GM11168 (cell line): ENCODE data around the gene GPX3.

Experiments
- in situ Hi-C: fragments of 300-500 bp; cut with MboI; formaldehyde crosslinking; loops from one replicate; pipeline ENCODE4 v1.12.0; 2022; ENCODE audit warnings: low sequenced_read_pairs; ENCODE audit not compliant: unreplicated experiment

Gene GPX3

DNA sequence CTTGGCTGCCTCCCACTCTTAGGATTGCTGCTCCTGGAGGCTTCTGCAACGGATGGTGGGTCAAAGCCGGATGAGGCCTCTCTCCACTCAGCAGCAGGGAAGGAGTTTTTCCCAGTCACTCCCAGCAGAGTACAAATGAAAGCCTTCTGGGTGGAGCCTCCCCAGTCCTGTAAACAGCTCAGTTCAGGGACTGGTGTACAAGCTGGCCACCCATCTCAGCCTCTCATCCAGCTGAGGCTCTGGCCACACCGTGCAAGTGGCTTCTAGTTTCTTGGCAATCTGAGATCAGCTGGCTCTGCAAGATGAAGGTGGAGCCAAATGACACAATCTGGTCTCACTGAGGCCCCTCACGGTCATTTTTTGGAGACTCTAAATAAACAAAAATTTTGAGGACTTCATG lies 10.0 kb downstream of the GPX3 start:
- in situ Hi-C loops: no loop called here

DNA sequence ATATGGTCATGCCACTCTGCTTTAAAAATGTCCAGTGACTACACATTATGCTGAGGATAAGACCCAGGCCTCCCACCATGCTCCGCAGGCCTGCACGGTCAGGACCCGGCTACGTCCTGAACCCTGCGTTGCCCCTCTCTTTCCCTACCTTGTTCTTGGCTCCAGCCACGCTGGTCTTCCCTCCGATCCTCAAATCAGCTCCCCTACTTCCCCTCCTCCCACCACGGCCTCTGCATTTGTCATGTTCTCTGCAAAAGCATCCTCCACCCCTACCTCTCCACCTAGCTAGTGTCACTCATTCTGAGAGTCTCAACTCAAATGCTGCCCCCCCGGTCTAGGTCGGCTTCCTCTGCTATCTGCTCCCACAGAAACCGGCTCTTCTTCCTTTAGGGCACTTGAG lies 11.2 kb downstream of the GPX3 start:
- in situ Hi-C loops: no loop called here

DNA sequence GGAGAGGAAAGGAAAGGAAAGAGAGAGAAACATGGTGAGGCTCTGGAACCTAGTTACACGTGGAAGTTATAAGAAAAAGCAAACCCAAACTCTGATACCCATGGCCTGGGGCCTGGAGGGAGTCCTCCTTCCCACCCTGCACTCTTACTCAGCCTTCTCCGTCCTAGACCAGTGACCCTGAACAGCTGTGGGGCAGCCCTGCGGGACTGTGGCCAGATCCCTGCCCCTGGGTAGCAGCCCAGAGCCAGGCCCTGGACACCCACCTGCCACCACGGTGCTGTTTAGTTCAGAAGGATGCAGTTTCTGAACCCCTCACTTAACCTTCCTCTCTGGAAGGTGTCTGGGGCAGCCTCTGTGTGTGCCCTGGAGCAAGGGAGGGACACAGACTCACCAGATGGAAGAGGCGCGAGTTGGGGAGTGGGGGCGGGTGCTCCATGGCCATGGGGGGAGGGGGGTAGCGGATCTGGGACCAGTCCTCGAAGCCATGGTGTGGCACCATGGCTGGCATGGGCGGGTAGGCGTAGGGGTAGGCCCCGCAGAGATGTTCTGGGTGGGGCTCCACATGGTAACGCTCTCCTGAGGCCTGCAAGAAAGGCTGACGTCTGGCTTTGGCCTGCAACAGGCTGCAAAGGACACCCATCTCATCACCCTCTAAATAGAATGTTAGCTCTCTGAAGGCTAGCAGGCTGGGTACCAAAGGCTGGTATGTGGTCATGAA lies 13.0 kb downstream of the GPX3 start:
- in situ Hi-C loops: no loop called here

DNA sequence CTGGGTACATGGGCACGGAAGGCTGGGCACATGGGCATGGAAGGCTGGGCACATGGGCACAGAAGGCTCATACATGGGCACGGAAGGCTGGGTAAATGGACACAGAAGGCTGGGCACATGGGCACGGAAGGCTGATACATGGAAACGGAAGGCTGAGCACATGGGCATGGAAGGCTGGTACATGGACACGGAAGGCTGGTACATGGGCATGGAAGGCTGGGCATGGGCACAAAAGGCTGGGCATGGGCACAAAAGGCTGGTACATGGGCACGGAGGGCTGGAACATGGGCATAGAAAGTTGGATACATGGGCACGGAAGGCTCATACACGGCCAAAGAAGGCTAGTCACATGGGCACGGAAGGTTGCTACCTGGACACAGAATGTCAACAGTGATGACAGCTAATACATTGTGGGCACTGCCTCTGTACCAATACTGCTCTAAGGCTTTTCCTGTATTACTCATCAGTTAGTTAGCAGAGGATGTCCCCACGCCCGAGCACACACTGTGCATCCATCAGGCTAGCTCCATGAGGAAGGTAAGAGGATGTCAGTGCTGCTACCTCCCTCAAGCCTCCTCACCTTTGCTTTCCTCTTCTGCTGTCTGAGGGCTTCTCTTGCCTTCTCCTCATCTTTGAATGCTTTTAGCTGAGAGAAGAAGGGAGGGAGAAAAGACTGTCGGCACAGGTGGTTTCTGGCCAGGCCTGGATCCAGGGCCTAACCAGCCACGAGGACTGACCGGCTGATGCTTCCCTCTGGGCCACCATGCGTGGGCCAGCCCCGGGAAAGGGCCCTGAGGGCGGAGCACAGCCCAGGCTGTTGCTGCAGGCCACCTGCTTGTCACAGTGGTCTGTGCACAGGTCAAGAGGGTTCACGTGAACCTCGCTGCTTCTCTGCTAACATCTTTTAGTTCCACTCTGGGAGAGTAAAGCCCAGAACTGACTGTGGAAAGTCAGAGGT lies 14.3 kb downstream of the GPX3 start:
- in situ Hi-C loops: no loop called here

DNA sequence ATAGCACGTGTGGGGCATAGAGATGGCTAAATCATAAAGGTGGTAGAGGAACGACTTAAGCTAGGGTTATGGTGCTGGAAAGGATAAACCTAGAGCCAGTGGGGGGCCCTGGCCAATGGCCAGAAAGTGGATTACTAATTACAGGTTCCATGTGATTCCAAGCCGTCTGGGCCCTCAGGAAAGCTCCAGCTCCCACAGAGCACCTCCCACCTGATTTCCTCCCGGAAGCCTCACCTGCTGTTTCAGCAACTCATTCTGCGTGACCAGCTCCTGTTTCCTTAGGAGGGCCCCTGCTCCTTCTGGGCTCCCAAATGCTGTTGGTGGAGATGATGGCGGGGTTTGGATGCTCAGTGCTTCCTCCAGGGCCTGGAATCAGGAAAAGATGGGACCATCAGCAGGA lies 16.2 kb downstream of the GPX3 start:
- in situ Hi-C loops: no loop called here

DNA sequence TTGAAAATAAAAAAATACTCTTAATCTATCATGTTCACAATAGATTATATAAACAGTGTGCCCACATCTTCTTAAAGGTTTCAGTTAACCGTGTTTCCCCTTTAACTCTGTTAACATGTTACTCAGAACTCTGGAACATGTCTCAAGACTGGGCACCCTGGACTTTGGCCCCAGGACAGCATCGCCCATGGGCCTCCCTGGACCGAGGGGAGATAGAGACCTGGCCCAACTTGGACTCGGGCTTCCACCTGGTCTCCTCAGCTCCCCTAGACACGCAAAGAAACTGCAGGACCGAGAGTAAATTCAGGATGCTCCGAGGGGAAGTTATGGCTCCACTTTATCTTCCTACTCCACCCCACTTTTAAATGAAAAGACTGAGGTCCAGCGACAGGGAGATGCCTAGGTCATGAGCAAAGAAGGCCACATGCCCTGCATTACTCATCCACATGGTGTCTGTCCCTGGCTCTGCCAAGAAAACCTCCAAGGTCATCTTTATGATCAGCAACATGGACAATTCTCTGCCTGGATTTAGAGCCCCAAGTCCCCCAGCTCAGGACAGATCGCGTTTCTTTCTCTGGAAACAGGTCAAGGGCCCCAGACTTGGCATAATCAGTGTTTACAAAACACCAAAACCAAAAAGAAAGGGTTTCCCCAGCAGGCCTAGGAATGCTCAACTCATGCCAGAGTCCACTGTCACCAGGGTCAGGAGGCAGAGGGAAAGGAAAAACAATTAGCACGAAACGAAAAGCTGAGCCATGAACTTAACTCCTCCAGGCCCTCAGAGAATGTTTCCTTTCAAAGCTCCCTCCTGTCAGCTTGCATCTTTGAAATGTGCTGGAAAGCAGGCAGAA lies 17.4 kb downstream of the GPX3 start:
- in situ Hi-C loops: no loop called here

DNA sequence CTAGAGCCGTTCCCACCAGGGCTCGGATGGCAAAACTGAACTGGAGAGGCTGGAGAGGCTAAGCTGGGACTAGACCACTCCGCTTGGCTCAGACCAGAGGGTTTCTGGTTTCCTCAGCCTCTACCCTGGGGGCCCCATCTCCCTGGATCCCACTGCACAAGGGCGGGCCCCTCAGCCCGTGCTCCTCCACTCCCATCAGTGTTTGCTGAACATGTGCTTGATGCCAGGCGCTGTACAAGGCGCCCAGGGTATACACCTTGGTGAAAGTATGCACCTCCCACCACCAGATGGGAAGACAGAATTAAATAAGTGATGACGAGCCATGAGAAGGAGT lies 18.0 kb downstream of the GPX3 start:
- in situ Hi-C loops: no loop called here

DNA sequence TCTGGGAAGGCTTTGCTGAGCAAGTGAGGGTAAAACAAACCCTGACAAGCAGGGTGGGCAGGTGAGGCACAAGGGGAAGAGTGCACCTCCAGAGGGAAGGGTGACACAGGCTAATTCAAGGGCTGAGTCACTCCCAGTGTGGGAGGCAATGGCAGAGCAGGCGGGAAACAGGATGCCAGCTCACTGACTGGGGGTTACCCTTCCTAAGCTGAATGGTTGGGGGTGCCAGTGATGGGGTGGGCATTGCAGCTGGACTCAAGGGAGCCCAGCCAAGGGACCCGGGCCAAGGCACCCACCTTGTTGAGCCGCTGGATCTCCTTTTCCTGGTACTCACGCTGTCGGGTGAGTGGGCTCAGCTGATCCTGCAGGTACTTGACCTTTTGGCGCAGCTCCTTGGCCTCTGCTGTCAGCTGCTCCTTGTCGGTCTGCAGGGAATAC lies 18.4 kb downstream of the GPX3 start:
- in situ Hi-C loops: no loop called here

DNA sequence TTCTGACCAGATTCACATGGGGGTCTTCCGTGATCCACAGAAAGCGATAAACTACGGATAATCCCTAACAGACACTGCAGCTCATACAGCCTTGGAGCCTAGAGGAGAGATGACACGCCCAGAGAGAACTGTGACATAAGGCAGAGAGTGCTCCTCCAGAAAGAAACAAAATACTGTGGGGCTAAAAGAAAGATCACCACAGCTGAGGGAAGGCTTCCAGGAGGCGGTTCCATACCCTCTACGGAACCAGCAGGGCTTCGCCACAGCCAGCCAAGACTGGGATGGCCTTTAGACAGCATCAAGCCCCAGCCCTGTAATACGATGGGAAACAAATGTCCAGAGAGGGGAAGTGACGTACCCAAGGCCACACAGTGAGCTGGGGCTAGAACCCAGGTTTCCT lies 19.3 kb downstream of the GPX3 start:
- in situ Hi-C loops: no loop called here

DNA sequence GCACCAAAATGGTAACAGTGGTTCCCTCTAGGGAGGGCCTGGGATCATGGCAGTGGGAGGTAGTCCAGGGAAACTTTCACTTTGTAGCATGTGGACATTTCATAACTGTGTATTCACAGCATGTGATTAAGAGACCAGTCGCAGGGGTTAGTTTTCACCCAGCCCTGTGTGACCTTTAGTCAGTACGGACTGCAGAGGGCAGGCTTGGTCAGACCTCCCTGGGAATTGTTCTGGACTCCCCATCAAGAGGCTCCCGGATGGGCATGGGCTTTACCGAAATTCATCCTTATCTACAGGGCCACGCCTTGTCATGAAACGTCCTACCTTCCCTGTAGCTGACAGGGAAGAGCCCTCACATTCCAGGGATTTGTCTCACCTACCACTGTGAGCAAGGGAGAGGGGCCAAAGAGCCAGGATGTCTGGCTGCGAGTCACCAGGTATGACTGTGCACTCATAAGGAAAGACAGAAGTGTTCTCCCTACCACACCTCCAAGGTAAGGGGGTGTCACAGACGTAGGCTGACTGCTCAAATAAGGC lies 19.9 kb downstream of the GPX3 start:
- in situ Hi-C loops: no loop called here

DNA sequence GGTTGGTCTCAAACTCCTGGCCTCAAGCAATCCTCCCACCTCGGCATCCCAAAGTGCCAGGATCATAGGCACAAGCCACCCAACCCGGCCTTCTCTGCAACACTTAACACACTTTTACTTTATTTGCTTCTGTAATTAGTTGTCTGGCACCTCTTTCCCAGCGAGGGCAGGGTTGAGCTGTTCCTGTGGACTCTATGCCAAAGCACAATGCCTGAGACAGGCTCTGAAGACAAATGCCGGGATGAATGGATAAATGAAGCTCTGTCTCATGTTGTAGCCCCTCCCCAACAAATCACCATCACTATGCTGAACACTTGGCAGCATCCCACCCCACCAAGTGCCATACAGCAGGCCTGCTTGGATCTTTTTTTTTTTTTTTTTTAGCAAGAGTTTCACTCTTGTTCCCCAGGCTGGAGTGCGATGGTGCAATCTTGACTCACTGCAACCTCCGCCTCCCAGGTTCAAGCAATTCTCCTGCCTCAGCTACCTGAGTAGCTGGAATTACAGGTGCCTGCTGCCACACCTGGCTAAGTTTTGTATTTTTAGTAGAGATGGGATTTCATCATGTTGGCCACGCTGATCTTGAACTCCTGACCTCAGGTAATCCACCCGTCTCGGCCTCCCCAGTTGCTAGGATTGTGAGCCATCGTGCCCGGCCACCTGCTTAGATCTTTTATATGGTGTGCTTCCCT lies 21.3 kb downstream of the GPX3 start:
- in situ Hi-C loops: no loop called here

DNA sequence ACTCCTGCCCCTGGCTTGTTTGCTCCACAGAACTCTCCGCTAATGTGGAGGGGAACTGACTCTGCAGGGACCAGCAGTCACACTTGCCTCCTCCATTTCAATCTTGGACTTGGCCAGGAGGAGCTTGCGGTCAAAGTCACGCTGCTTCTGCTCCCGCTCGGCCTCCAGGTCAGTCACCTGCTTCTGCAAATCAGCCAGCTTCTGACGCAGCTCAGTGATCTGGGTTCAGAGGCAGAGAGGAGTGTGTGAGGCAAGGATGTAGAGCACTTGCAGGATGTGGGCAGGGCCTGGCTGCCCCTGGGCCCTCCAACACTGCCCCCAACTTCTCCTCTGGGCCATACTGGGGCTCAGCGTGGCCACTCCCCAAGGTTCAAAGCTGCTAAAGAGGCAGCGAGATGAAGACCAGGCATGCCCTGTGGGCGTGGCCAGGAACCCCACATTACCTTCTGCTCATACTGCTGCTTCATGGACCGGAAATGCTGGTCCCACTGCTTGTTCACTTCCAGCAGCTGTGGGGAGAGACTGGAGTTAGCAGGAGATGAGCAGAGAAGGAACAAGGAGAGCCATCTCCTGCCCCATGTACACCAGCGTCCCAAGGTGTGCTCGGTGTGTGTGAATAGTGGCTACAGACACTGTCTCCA lies 22.2 kb downstream of the GPX3 start:
- in situ Hi-C loops: no loop called here

DNA sequence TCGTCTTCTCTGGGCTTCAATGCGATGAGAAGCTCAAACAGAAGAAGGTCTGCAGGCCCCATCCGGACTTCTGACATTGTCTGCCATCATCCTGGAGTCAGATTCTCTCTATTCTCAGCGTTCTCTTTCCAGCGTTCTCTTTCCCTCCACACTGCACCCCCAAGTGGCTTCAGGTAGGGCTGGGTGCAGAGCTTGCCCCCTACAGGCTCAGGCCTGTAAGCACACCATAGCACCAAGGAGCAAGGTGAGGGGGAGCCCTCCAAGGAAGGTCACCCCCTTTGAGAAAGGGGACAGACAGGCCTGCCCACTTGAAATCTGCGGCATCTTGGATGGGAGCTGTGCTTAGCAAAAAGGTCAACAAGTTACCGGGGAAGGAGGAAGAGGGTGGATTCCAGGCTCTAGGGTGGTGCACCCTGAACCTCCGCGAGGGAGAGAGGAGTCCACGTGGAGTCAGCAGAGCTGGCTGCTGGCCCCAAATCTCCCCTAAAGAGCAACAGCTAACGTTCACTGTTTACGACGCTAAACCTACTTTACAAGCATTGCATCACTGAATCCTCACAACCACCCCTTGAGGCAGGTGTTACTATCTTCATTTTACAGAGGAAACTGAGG lies 27.5 kb downstream of the GPX3 start:
- in situ Hi-C loops: no loop called here

DNA sequence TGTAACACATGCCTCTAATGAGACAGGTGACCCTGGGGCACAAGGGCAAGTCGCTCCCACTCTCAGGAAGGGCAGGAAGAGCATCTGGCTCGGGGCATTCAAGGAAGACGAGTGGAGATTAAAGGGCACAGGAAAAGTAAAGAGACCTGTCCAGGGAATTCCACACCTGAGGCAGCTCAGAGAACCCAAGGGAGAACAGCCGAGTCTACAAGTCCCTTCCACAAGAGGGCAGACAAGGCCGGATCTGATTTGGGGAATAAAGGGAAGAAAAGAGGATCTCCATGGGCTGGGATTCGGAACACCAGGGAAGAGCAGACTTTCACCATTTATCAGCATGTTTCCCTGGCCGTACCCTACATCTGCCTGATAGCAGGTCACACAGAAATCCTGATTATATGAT lies 28.1 kb downstream of the GPX3 start:
- in situ Hi-C loops: no loop called here

DNA sequence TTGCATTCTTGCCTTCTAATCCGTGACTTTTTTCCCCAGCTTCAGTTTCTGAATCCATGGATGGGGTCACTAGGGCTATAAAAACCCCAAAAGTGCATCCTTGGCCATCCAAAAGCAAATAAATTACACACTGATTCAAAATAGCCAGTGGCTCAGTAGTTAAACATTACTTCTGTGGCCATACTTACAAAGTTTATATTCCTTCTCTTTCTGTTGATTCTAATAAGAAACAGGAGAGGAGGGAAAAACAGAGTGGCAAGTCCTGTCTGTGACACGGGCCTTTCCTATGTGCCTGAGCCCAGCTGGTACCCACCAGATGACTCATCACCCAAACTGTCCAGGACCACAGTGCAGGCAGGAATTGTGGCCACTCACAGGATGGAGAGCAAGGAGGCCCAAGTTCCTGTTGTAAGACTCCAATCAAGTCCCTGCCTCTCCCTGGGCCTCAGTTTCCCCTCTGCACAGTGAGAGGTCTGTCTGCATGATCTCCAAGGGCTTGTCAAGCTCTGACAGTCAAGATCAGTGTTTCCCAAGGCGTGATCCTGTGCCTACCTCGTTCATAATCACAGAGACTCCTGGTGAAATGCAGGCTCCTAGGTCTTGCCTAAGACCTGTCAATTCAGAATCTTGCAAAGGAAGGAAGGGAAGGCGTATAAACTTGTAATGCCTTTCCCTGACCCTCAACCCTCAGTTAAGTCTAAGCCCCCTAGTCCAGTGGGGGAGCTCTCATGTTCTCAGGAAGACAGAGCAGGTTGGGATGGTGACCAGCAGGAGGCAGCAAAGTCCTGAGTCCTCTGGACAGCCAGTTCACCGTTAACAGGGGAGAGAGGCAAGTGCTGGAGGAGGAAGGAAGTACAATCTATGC lies 30.9 kb downstream of the GPX3 start:
- in situ Hi-C loops: loop anchor here (5.0 kb wide), 1 partner anchor 71 kb away; no protein-coding TSS in a partner anchor

DNA sequence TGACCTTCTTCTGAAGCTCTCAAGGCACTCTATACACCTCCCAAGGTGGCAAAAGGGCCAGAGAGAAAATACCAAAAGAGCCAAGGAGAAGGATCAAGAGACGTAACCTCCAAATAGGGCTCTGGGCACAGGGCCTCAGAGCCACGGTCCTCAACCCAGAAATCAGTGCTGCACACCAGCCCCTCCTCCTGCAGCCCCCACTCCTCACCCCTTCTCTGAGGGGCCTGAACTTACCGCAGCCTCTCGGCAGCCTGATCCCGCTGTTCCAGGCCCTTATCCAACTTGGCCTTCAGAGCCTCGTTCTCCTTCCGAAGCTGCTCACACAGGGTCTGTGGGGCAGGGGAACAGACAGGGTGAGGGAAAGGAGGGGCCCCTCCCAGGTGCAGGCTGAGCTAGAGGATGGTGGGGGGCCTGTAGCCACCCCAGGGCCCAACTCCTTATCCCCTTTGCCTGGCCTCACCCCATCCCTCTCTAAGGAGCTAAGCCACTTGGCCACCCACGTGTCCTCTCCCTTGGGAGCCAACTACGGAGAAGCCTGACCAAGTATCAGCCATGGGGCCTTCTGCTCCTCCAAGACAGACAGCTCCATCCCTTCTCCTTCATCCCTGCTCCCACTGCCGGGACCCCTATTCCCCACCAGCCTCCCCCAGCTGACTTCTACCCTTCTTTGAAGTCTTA lies 31.7 kb downstream of the GPX3 start:
- in situ Hi-C loops: loop anchor here (5.0 kb wide), 1 partner anchor 70 kb away; no protein-coding TSS in a partner anchor

DNA sequence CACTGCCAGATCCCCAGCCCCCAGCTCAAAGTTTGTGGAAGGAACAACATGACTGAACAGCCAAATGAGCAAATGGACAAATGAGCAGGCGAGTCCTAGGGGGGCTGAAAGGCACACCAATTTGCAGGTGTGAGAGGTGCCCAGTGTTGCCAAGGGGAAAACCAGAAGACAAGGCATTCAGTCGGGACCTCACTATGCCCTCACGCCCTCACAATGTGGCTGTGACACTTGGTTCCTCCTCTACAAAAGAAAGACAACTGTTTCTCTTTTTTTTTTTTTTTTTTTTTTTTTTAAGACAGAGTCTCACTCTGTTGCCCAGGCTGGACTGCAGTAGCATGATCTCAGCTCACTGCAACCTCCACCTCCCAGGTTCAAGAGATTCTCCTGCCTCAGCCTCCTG lies 32.4 kb downstream of the GPX3 start:
- in situ Hi-C loops: loop anchor here (5.0 kb wide), 1 partner anchor 69 kb away; no protein-coding TSS in a partner anchor
